ENCODE results near the gene CD300H.
"Not testable (repeated sequence)": the region's sequence is repeated elsewhere in the genome, so short reads cannot be mapped to it uniquely, and the experiment has no call there.

CD300H gene

DNA sequence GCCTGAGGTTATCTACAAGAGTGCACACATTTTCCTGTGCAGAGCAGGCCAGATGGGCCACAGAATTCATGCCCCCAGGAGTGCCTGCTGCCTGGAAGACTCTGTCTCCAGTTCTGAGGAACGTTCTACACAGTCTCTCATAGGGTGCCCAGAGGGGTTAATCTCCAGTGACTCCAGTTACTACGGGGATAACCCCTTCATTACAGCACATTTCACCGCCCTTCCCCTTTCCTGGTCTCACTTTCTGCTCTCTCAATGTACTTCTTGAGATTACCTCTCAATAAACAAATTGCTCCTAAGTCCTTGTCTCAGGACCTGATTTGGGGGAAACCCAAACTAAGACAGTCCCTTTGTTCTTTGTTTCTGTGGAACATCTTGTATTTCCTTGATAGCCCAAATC lies 5.7 kb downstream of the CD300H start:
- no peak for ATAC-seq
- TF ChIP-seq SNAI2 (CRISPR knock-in tag; IDR thresholded peaks at IDR 0.05) (no peak), ZFP30 (CRISPR knock-in tag; IDR thresholded peaks at IDR 0.05) (no peak), CSDC2 (CRISPR knock-in tag; IDR thresholded peaks at IDR 0.05) (no peak), GLIS3 (CRISPR knock-in tag; IDR thresholded peaks at IDR 0.05) (no peak), TOX (CRISPR knock-in tag; IDR thresholded peaks at IDR 0.05; ENCODE audit: borderline replicate concordance) (no peak), ZFP3 (CRISPR knock-in tag; IDR thresholded peaks at IDR 0.05) (no peak), ARNTL (CRISPR knock-in tag; IDR thresholded peaks at IDR 0.05; ENCODE audit: borderline replicate concordance, low read depth) (no peak), PPARA (CRISPR knock-in tag; IDR thresholded peaks at IDR 0.05; ENCODE audit: borderline replicate concordance) (no peak), RARB (CRISPR knock-in tag; IDR thresholded peaks at IDR 0.05) (no peak), BACH2 (CRISPR knock-in tag; IDR thresholded peaks at IDR 0.05; ENCODE audit: borderline replicate concordance) (no peak), OSR1 (CRISPR knock-in tag; IDR thresholded peaks at IDR 0.05) (no peak)
- TF ChIP-seq, protein P1, sequence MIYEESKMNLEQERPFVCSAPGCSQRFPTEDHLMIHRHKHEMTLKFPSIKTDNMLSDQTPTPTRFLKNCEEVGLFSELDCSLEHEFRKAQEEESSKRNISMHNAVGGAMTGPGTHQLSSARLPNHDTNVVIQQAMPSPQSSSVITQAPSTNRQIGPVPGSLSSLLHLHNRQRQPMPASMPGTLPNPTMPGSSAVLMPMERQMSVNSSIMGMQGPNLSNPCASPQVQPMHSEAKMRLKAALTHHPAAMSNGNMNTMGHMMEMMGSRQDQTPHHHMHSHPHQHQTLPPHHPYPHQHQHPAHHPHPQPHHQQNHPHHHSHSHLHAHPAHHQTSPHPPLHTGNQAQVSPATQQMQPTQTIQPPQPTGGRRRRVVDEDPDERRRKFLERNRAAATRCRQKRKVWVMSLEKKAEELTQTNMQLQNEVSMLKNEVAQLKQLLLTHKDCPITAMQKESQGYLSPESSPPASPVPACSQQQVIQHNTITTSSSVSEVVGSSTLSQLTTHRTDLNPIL (CRISPR knock-in tag; IDR thresholded peaks at IDR 0.05; ENCODE audit: low read depth), result no peak
- TF ChIP-seq, protein P2, sequence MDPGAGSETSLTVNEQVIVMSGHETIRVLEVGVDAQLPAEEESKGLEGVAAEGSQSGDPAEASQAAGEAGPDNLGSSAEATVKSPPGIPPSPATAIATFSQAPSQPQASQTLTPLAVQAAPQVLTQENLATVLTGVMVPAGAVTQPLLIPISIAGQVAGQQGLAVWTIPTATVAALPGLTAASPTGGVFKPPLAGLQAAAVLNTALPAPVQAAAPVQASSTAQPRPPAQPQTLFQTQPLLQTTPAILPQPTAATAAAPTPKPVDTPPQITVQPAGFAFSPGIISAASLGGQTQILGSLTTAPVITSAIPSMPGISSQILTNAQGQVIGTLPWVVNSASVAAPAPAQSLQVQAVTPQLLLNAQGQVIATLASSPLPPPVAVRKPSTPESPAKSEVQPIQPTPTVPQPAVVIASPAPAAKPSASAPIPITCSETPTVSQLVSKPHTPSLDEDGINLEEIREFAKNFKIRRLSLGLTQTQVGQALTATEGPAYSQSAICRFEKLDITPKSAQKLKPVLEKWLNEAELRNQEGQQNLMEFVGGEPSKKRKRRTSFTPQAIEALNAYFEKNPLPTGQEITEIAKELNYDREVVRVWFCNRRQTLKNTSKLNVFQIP (CRISPR knock-in tag; IDR thresholded peaks at IDR 0.05; ENCODE audit: borderline replicate concordance, low read depth), result no peak
- TF ChIP-seq, protein P3, sequence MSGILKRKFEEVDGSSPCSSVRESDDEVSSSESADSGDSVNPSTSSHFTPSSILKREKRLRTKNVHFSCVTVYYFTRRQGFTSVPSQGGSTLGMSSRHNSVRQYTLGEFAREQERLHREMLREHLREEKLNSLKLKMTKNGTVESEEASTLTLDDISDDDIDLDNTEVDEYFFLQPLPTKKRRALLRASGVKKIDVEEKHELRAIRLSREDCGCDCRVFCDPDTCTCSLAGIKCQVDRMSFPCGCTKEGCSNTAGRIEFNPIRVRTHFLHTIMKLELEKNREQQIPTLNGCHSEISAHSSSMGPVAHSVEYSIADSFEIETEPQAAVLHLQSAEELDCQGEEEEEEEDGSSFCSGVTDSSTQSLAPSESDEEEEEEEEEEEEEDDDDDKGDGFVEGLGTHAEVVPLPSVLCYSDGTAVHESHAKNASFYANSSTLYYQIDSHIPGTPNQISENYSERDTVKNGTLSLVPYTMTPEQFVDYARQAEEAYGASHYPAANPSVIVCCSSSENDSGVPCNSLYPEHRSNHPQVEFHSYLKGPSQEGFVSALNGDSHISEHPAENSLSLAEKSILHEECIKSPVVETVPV (CRISPR knock-in tag; IDR thresholded peaks at IDR 0.05), result no peak
- TF ChIP-seq, protein P4, sequence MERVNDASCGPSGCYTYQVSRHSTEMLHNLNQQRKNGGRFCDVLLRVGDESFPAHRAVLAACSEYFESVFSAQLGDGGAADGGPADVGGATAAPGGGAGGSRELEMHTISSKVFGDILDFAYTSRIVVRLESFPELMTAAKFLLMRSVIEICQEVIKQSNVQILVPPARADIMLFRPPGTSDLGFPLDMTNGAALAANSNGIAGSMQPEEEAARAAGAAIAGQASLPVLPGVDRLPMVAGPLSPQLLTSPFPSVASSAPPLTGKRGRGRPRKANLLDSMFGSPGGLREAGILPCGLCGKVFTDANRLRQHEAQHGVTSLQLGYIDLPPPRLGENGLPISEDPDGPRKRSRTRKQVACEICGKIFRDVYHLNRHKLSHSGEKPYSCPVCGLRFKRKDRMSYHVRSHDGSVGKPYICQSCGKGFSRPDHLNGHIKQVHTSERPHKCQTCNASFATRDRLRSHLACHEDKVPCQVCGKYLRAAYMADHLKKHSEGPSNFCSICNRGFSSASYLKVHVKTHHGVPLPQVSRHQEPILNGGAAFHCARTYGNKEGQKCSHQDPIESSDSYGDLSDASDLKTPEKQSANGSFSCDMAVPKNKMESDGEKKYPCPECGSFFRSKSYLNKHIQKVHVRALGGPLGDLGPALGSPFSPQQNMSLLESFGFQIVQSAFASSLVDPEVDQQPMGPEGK (CRISPR knock-in tag; IDR thresholded peaks at IDR 0.05; ENCODE audit: borderline replicate concordance), result no peak
- TF ChIP-seq, protein P5, sequence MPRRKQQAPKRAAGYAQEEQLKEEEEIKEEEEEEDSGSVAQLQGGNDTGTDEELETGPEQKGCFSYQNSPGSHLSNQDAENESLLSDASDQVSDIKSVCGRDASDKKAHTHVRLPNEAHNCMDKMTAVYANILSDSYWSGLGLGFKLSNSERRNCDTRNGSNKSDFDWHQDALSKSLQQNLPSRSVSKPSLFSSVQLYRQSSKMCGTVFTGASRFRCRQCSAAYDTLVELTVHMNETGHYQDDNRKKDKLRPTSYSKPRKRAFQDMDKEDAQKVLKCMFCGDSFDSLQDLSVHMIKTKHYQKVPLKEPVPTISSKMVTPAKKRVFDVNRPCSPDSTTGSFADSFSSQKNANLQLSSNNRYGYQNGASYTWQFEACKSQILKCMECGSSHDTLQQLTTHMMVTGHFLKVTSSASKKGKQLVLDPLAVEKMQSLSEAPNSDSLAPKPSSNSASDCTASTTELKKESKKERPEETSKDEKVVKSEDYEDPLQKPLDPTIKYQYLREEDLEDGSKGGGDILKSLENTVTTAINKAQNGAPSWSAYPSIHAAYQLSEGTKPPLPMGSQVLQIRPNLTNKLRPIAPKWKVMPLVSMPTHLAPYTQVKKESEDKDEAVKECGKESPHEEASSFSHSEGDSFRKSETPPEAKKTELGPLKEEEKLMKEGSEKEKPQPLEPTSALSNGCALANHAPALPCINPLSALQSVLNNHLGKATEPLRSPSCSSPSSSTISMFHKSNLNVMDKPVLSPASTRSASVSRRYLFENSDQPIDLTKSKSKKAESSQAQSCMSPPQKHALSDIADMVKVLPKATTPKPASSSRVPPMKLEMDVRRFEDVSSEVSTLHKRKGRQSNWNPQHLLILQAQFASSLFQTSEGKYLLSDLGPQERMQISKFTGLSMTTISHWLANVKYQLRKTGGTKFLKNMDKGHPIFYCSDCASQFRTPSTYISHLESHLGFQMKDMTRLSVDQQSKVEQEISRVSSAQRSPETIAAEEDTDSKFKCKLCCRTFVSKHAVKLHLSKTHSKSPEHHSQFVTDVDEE (CRISPR knock-in tag; IDR thresholded peaks at IDR 0.05), result no peak

DNA sequence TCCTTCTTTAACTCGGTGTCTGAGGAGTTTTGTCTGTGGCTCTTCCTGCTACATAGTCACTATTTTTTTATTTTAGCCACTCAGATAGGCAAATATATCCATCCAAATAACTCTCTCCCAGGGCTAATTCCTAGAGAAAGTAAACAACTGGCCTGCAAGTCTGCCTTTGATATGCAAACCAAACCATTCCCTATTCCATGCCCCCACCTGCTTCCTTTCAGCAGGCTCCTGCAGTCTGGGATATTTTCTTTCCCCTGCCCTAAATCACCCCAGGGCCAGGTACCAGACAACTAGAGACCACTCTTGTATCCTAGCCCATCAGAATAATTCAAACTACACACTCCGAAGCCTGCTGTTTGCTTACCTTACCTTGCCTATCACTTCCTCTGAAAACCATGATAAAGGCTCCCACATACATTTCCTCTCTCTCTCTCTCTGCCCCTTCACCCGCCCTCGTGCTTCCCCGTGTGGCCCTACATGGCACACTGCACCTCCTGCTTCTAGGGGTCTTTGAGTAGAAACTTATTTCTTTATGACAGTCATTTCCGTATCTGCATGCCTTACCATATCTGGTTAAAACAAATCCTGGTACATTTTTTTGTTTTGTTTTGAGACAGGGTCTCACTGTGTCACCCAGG lies 8.3 kb downstream of the CD300H start:
- no peak for ATAC-seq

DNA sequence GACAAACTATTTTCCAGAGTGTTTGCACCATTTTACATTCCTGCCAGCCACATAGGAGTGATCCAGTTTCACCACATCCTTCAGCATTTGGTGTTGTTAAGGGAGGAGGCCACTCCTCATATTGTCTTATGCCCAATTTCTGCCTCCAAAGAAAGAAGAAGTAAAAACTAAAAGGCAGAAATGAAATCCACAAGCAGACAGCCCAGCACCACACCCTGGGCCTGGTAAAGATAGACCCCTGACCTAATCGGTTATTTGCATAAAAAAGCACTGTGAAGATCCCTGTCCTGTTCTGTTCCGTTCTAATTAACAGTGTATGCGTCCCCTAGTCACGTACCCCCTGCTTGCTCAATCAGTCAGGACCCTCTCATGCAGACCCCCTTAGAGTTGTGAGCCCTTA lies 8.9 kb downstream of the CD300H start:
- not testable (repeated sequence) for ATAC-seq

More for the DNA sequence above, 8.3 kb downstream of the CD300H start:
- TF ChIP-seq, protein P3 (CRISPR knock-in tag; IDR thresholded peaks at IDR 0.05), result no peak
- no peak for TF ChIP-seq PPARA (CRISPR knock-in tag; IDR thresholded peaks at IDR 0.05; ENCODE audit: borderline replicate concordance)
- TF ChIP-seq, protein P1 (CRISPR knock-in tag; IDR thresholded peaks at IDR 0.05; ENCODE audit: low read depth), result no peak
- no peak for TF ChIP-seq SNAI2 (CRISPR knock-in tag; IDR thresholded peaks at IDR 0.05)
- no peak for TF ChIP-seq RARB (CRISPR knock-in tag; IDR thresholded peaks at IDR 0.05)
- no peak for TF ChIP-seq ESRRG (CRISPR knock-in tag; IDR thresholded peaks at IDR 0.05)
- no peak for TF ChIP-seq BACH2 (CRISPR knock-in tag; IDR thresholded peaks at IDR 0.05; ENCODE audit: borderline replicate concordance)
- no peak for TF ChIP-seq ARNTL (CRISPR knock-in tag; IDR thresholded peaks at IDR 0.05; ENCODE audit: borderline replicate concordance, low read depth)
- TF ChIP-seq ISL1 (CRISPR knock-in tag; IDR thresholded peaks at IDR 0.05), result no peak
- no peak for TF ChIP-seq OSR1 (CRISPR knock-in tag; IDR thresholded peaks at IDR 0.05)
- no peak for TF ChIP-seq ZNF70 (CRISPR knock-in tag; IDR thresholded peaks at IDR 0.05)
- TF ChIP-seq TCF4 (CRISPR knock-in tag; IDR thresholded peaks at IDR 0.05; ENCODE audit: borderline replicate concordance), result no peak
